ENCODE measurements around the gene SLC22A2. TPM values are rescaled to one million over a fixed set of nuclear protein-coding genes. Genes with fewer than 3 reads are reported as not detected.

SLC22A2 gene
- total RNA-seq, 1 experiment from 2014 or later, result not detected

GRCh38 chr6:160227769-160228161 lies 30.9 kb downstream of the SLC22A2 start:
- peaks cover 14% of the 10 kb centered on the region for H3K9me3 Mint-ChIP-seq (ENCODE audit: unreplicated experiment)
- H3K4me1 ChIP-seq, result no peaks in the 10 kb centered on the region
- H3K36me3 ChIP-seq (ENCODE audit: control insufficient read depth, insufficient read depth, low read length), result no peaks in the 10 kb centered on the region
- no TSS peak for BruUV-seq (replicated peaks)
- CTCF ChIA-PET, result no interaction called here
- no peaks in the 10 kb centered on the region for H3K9me3 ChIP-seq
- intact Hi-C loops (cut with micrococcal nuclease; ENCODE audit: unreplicated experiment), result no loop called here
- no peaks in the 10 kb centered on the region for H3K27me3 ChIP-seq (replicated peaks; ENCODE audit: control insufficient read depth, insufficient read depth, low read length)
- H3K27ac Mint-ChIP-seq (ENCODE audit: unreplicated experiment), result no peak overlapping the region
- H3K27me3 Mint-ChIP-seq (ENCODE audit: insufficient read depth, unreplicated experiment), result no peaks in the 10 kb centered on the region
- H3K36me3 Mint-ChIP-seq (ENCODE audit: insufficient read depth, unreplicated experiment), result no peaks in the 10 kb centered on the region
- no peak overlapping the region for H3K4me3 ChIP-seq (ENCODE audit: low read depth, low read length)
- TF ChIP-seq CTCF (IDR thresholded peaks at IDR 0.05; ENCODE audit: insufficient read depth in 1 of 2, low read depth in 1 of 2, low read length in 1 of 2, severe bottlenecking in 1 of 2, unreplicated experiment in 1 of 2), result no peak
- H3K4me3 Mint-ChIP-seq (ENCODE audit: unreplicated experiment), result no peak overlapping the region
- no peaks in the 10 kb centered on the region for H3K4me1 Mint-ChIP-seq (ENCODE audit: low read depth, unreplicated experiment)
- DNase-seq, result no peak
- POLR2A ChIA-PET, result no interaction called here

- H3K36me3 ChIP-seq (ENCODE audit: control insufficient read depth, insufficient read depth, low read length), result no peaks in the 10 kb centered on the region
- DNase-seq, result no peak
- TF ChIP-seq CTCF (IDR thresholded peaks at IDR 0.05; ENCODE audit: insufficient read depth in 1 of 2, low read depth in 1 of 2, low read length in 1 of 2, severe bottlenecking in 1 of 2, unreplicated experiment in 1 of 2), result no peak
- no peaks in the 10 kb centered on the region for H3K27me3 ChIP-seq (replicated peaks; ENCODE audit: control insufficient read depth, insufficient read depth, low read length)
- no peaks in the 10 kb centered on the region for H3K4me1 ChIP-seq
- POLR2A ChIA-PET, result no interaction called here
- CTCF ChIA-PET, result no interaction called here
- Mint-ChIP-seq H3K27me3 (ENCODE audit: insufficient read depth, unreplicated experiment) (no peaks in the 10 kb centered on the region), H3K4me1 (ENCODE audit: low read depth, unreplicated experiment) (peaks cover under 1% of the 10 kb centered on the region), H3K9me3 (ENCODE audit: unreplicated experiment) (peaks cover 14% of the 10 kb centered on the region), H3K36me3 (ENCODE audit: insufficient read depth, unreplicated experiment) (no peaks in the 10 kb centered on the region), H3K27ac (ENCODE audit: unreplicated experiment) (no peak overlapping the region), H3K4me3 (ENCODE audit: unreplicated experiment) (no peak overlapping the region)
- no TSS peak for BruUV-seq (replicated peaks)
- intact Hi-C loops (cut with micrococcal nuclease; ENCODE audit: unreplicated experiment), result no loop called here
- no peak overlapping the region for H3K4me3 ChIP-seq (ENCODE audit: low read depth, low read length)
- no peaks in the 10 kb centered on the region for H3K9me3 ChIP-seq
Measured at GRCh38 chr6:160227038-160227768, 31.4 kb downstream of the SLC22A2 start.

- no peaks in the 10 kb centered on the region for H3K36me3 ChIP-seq (ENCODE audit: control insufficient read depth, insufficient read depth, low read length)
- no peak overlapping the region for H3K27ac Mint-ChIP-seq (ENCODE audit: unreplicated experiment)
- H3K36me3 Mint-ChIP-seq (ENCODE audit: insufficient read depth, unreplicated experiment), result no peaks in the 10 kb centered on the region
- peaks cover 22% of the 10 kb centered on the region for H3K9me3 Mint-ChIP-seq (ENCODE audit: unreplicated experiment)
- H3K9me3 ChIP-seq, result no peaks in the 10 kb centered on the region
- no peak overlapping the region for H3K4me3 ChIP-seq (ENCODE audit: low read depth, low read length)
- H3K4me3 Mint-ChIP-seq (ENCODE audit: unreplicated experiment), result no peak overlapping the region
- no peaks in the 10 kb centered on the region for H3K27me3 ChIP-seq (replicated peaks; ENCODE audit: control insufficient read depth, insufficient read depth, low read length)
- TF ChIP-seq CTCF (IDR thresholded peaks at IDR 0.05; ENCODE audit: insufficient read depth in 1 of 2, low read depth in 1 of 2, low read length in 1 of 2, severe bottlenecking in 1 of 2, unreplicated experiment in 1 of 2), result no peak
- H3K4me1 ChIP-seq, result no peaks in the 10 kb centered on the region
- POLR2A ChIA-PET, result no interaction called here
- CTCF ChIA-PET, result no interaction called here
- intact Hi-C loops (cut with micrococcal nuclease; ENCODE audit: unreplicated experiment), result no loop called here
- peaks cover 11% of the 10 kb centered on the region for H3K4me1 Mint-ChIP-seq (ENCODE audit: low read depth, unreplicated experiment)
- DNase-seq, result no peak
- BruUV-seq (replicated peaks), result no TSS peak
- no peaks in the 10 kb centered on the region for H3K27me3 Mint-ChIP-seq (ENCODE audit: insufficient read depth, unreplicated experiment)
Measured at GRCh38 chr6:160226118-160226591, 32.5 kb downstream of the SLC22A2 start.

Data from Caco-2 (cell line).